HG02852 (cell line): ENCODE measurements around the gene RIMS1.

Experiments
- ATAC-seq: cut with Tn5 transposase; IDR thresholded peaks from one replicate; pipeline ENCODE4 v1.9.1; 2021; ENCODE audit warnings: mild to moderate bottlenecking, moderate library complexity; ENCODE audit not compliant: unreplicated experiment

Gene RIMS1

DNA sequence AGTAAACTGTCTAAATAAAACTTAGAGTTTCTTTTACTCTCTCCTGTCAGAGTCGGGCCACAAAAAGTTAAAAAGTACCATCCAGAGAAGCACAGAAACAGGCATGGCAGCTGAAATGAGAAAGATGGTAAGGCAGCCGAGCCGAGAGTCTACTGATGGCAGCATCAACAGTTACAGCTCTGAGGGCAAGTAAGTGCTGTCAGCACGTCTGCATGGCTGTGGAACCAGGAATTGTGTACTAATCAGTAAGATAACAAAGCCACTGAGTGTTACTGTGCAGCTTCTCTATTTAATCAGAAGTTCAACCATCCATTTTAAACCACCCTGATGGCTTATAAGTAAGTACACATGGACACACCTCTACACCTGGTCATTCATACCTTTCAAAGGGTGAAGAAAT is 504.2 kb downstream of the RIMS1 start:
- no peak for ATAC-seq

DNA sequence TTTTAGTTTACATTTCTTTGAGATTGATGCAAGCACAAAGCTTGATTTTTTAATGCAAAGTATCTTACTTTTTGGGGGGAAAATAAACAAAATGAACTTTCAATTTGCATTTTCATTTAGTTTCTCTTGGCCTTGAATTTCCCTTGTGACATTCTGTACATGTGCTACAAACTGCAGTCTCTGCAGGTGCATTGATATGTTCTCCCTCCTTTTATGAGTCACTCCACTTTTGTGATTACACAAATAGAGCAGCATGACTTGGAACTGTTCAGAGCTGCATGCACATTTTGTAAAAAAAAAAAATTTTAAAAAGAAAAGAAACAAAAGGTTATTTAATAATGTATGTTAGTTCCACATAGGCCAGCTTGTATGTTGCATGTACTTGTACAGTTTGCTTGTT is 515.5 kb downstream of the RIMS1 start:
- no peak for ATAC-seq

- ATAC-seq = no peak
Observed at GRCh38 chr6:72403413-72403812, 517.1 kb downstream of the RIMS1 start.

GRCh38 chr6:72406517-72406916 is 520.2 kb downstream of the RIMS1 start:
- ATAC-seq = peak; percentile 63

DNA sequence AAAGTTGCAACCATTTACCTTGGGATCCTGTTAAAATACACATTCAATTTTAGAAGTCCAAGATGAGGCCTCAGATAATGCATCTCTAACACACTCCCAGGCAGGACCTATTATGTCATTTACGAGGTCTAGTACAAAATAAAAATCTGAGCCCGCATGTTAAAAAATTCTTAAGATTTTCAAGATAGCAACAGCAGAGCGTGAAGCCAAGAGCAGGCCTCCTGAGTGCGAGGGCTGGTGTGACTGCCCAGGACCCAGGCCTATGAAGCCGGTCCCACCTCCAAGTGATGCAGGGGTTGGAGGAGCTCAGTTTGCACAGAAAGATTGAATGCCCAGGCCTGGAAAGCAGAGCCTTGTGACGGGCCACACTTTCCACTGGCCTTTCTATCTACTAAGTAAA is 524.4 kb downstream of the RIMS1 start:
- no peak for ATAC-seq

GRCh38 chr6:72411872-72412708 is 525.7 kb downstream of the RIMS1 start:
- ATAC-seq = peak; percentile 84

- ATAC-seq = no peak
Observed at GRCh38 chr6:72412709-72413044, 526.3 kb downstream of the RIMS1 start.

- ATAC-seq = no peak
Observed at GRCh38 chr6:72413884-72414283, 527.5 kb downstream of the RIMS1 start.

- ATAC-seq = no peak
Observed at GRCh38 chr6:72414657-72415056, 528.3 kb downstream of the RIMS1 start.

DNA sequence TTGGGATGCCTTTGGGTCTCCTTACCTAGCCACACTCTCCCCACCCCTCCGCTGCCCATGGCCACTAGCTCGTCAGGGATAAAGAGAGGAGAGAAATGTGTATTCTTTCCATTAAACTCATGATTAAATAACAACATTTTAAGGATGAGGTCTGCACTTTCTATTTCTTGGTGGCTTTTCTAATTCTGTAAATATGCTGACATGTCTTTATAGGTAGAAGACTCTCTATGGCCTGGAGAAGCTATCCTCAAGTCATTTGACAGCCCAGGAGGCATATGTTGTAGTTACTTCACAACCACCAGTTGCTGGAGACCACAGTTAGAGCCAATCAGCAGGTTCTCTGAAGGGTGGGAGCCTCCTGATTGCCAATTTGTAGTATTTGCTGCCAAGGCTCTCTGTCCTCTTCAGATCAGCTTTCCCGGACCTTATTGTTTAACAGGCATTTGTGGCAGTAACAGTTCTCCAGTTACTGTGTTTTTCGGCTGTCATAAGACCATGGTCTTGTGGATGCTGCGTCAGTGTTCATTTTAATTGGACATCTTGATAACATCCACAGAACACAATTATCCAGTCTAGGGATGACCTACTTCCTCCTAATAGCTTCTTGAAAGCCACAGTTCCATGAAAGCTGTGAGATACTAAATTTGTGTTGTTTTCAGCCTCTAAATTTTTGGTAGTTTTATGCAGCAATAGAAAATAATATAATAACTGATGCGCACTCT is 530.6 kb downstream of the RIMS1 start:
- no peak for ATAC-seq

GRCh38 chr6:72417759-72418158 is 531.4 kb downstream of the RIMS1 start:
- no peak for ATAC-seq

- ATAC-seq = no peak
Observed at GRCh38 chr6:72418495-72418894, 532.1 kb downstream of the RIMS1 start.

- ATAC-seq = no peak
Observed at GRCh38 chr6:72419966-72420365, 533.6 kb downstream of the RIMS1 start.

DNA sequence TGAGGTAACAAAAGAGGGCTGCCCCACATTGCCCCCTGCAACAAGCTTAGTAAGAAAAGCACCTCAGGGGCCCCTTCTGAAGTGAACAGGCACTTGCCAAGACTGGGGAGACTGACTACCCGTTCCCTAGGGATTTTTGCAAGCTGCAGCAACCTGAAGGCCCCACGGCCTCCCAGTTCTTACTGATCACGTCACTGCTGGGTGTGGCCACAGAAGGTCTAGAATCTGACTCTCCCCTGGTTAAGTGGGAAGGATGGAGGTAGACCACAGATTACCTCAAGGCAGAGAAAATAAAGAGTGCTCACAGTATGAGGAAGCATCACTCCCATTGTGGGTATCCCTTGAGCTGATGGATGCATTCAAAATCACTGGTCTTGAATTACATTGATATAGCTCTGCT is 534.1 kb downstream of the RIMS1 start:
- no peak for ATAC-seq

DNA sequence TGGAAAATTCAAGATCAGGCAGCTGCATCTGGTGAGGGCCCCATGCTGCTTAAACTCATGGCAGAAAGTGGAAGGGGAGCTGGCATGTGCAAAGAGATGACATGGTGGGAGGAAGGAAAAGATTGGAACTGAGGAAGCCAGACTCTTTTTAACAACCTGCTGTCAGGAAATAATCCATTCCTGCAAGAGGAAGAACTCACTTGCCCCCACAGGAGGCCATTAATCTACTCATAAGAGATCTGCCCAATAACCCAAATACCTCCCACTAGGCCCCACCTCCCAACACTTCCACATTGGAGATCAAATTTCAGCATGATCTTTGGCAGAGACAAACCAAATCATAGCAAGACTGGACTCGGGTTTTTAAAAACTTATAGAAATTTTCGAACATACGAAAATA is 535.0 kb downstream of the RIMS1 start:
- ATAC-seq = no peak

GRCh38 chr6:72422171-72422570 is 535.8 kb downstream of the RIMS1 start:
- no peak for ATAC-seq

DNA sequence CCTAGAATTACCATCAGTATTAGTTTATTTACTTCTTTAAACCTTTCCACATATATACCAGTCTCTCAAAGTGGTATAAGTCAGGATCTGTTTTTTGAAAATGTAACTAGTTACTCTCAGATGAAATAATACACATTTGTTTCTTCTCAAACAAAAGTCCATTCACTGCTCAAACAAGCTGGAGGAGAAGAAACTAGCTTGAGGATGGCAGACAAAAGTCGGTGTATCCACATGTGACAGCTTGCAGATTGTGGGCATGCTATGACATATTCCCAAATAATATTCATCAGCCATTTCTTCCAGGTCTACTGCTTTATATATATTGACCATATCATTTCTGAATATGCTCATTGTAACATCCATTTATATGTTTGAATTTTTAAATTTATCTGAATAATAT is 538.1 kb downstream of the RIMS1 start:
- no peak for ATAC-seq

DNA sequence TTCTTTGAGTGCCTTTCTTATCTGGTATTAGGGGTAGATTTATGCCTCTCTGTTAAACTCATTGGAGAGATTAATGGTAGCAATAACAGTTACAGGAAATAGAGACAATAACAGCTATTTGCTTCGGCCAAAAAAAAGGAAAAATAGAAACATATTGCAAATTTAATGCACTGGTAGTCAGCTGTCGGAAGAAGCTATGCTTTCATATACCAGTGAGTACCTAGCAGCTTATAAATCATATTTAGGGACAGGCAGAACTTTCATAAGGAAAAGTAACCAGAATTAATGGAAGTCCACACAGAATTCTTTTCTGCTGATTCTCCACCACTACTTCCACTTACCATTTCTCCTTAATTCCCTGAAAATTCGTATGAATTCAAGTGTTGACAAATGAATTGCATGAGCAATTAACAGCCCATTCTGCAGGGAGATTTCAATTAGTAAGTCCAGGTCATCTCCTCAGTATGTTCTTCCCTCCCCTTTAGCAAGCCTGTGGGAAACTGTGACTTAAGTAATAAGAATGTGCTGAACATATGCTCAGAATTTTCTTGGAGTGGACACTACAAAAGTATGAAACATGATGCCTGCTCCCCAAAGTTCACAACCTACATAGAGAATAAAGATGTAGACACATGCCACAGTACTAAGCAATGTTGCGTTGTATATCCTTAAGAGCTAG is 538.8 kb downstream of the RIMS1 start:
- ATAC-seq = no peak

GRCh38 chr6:72440611-72441010 is 554.3 kb downstream of the RIMS1 start:
- no peak for ATAC-seq

DNA sequence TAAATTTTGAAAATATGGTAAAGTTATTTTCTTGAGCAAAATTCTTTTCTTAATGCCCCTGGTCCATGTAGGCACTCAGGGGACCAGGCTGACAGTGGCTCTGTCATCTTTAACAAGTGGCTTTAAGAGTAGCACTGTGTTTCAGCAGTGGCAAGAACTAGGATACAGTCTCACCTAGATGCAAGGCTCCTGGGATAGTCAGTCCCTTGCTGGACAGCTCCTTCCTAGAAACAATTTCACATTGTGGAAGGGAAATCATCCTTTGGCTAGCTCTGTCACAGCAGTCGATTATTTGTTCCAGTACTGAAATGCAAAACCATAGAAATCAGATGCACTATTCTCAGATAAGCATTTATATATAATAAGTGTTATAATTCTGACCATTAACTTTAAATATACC is 560.1 kb downstream of the RIMS1 start:
- ATAC-seq = no peak
